Measurements from ENCODE around the gene ZNF385B.

The ZNF385B gene

DNA sequence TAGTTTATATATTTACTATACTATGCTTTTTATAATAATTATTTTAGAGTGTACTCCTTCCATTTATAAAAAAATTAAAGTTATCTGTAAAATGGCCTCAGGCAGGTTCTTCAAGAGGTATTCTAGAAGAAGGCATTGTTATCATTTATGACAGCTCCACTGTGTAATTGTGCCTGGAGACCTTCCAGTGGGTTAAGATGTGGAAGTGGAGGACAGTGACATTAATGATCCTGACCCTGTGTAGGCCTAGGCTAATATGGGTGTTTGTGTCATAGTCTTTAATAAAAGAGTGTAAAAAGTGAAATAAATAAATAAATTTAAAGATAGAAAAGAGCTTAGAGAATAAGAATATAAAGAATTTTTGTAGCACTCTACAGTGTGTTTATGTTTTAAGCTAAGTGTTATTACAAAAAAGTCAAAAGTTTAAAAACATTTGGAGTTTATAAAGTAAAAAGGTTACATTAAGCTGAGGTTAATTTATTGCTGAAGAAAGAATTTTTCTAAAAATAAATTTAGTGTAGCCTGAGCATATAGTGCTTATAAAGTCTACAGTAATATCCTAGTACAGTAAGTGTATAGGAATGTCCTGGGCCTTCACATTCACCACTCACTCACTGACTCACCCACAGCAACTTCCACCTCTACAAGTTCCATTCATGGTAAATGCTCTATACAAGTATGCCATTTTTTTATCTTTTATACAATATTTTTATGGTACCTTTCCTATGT, 406.8 kb downstream of the ZNF385B start:
- TF ChIP-seq TCF12 (IDR thresholded peaks at IDR 0.05; ENCODE audit: low read depth) (no peak), ZBTB7A (IDR thresholded peaks at IDR 0.05; ENCODE audit: low read depth) (no peak), TAF1 (IDR thresholded peaks at IDR 0.05; ENCODE audit: low read depth) (no peak), EP300 (IDR thresholded peaks at IDR 0.05; ENCODE audit: borderline replicate concordance) (no peak), YY1 (IDR thresholded peaks at IDR 0.05; ENCODE audit: low read depth) (no peak), FOXM1 (IDR thresholded peaks at IDR 0.05; ENCODE audit: borderline replicate concordance, low read depth) (no peak), NFIC (IDR thresholded peaks at IDR 0.05) (no peak), MAX (IDR thresholded peaks at IDR 0.05) (no peak), TEAD4 (IDR thresholded peaks at IDR 0.05) (no peak), CREB1 (IDR thresholded peaks at IDR 0.05; ENCODE audit: low read depth) (no peak), EGR1 (IDR thresholded peaks at IDR 0.05) (no peak), CEBPB (IDR thresholded peaks at IDR 0.05) (no peak), RAD21 (IDR thresholded peaks at IDR 0.05; ENCODE audit: low read depth) (no peak)
- TF ChIP-seq, protein P1, sequence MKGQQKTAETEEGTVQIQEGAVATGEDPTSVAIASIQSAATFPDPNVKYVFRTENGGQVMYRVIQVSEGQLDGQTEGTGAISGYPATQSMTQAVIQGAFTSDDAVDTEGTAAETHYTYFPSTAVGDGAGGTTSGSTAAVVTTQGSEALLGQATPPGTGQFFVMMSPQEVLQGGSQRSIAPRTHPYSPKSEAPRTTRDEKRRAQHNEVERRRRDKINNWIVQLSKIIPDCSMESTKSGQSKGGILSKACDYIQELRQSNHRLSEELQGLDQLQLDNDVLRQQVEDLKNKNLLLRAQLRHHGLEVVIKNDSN (IDR thresholded peaks at IDR 0.05), result no peak
- TF ChIP-seq, protein P2, sequence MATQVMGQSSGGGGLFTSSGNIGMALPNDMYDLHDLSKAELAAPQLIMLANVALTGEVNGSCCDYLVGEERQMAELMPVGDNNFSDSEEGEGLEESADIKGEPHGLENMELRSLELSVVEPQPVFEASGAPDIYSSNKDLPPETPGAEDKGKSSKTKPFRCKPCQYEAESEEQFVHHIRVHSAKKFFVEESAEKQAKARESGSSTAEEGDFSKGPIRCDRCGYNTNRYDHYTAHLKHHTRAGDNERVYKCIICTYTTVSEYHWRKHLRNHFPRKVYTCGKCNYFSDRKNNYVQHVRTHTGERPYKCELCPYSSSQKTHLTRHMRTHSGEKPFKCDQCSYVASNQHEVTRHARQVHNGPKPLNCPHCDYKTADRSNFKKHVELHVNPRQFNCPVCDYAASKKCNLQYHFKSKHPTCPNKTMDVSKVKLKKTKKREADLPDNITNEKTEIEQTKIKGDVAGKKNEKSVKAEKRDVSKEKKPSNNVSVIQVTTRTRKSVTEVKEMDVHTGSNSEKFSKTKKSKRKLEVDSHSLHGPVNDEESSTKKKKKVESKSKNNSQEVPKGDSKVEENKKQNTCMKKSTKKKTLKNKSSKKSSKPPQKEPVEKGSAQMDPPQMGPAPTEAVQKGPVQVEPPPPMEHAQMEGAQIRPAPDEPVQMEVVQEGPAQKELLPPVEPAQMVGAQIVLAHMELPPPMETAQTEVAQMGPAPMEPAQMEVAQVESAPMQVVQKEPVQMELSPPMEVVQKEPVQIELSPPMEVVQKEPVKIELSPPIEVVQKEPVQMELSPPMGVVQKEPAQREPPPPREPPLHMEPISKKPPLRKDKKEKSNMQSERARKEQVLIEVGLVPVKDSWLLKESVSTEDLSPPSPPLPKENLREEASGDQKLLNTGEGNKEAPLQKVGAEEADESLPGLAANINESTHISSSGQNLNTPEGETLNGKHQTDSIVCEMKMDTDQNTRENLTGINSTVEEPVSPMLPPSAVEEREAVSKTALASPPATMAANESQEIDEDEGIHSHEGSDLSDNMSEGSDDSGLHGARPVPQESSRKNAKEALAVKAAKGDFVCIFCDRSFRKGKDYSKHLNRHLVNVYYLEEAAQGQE (IDR thresholded peaks at IDR 0.05; ENCODE audit: low read depth), result no peak

DNA sequence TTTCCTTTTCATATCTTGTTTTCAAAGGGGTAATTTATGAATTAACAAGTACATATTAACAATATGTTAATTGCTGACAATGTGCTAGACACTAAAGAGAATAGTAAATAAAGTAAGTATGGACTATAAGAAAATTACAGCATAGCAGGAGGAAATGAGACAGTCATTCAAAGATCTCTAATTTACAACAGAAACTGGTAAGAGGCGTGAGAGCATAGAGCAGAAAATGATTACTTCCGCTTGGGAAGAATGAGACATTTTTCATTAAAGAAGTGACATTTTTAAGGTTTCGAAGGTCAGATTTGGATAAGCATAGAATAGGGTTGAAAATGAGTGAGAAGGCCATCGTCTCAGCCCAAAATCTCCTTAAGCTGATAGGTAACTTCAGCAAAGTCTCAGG, 412.4 kb downstream of the ZNF385B start:
- TF ChIP-seq TCF12 (IDR thresholded peaks at IDR 0.05; ENCODE audit: low read depth) (no peak), CEBPB (IDR thresholded peaks at IDR 0.05) (no peak), CREB1 (IDR thresholded peaks at IDR 0.05; ENCODE audit: low read depth) (no peak), MAX (IDR thresholded peaks at IDR 0.05) (no peak), EGR1 (IDR thresholded peaks at IDR 0.05) (no peak), EP300 (IDR thresholded peaks at IDR 0.05; ENCODE audit: borderline replicate concordance) (no peak), YY1 (IDR thresholded peaks at IDR 0.05; ENCODE audit: low read depth) (no peak)

- TF ChIP-seq TAF1 (IDR thresholded peaks at IDR 0.05; ENCODE audit: low read depth), result no peak
- TF ChIP-seq EP300 (IDR thresholded peaks at IDR 0.05; ENCODE audit: borderline replicate concordance), result no peak
- no peak for TF ChIP-seq ZBTB7A (IDR thresholded peaks at IDR 0.05; ENCODE audit: low read depth)
- no peak for TF ChIP-seq CEBPB (IDR thresholded peaks at IDR 0.05)
- TF ChIP-seq, protein P2 (IDR thresholded peaks at IDR 0.05; ENCODE audit: low read depth), result no peak
- no peak for TF ChIP-seq EGR1 (IDR thresholded peaks at IDR 0.05)
- TF ChIP-seq TEAD4 (IDR thresholded peaks at IDR 0.05), result no peak
- TF ChIP-seq RAD21 (IDR thresholded peaks at IDR 0.05; ENCODE audit: low read depth), result no peak
- no peak for TF ChIP-seq YY1 (IDR thresholded peaks at IDR 0.05; ENCODE audit: low read depth)
- TF ChIP-seq TCF12 (IDR thresholded peaks at IDR 0.05; ENCODE audit: low read depth), result no peak
- no peak for TF ChIP-seq CREB1 (IDR thresholded peaks at IDR 0.05; ENCODE audit: low read depth)
- no peak for TF ChIP-seq MAX (IDR thresholded peaks at IDR 0.05)
- TF ChIP-seq FOXM1 (IDR thresholded peaks at IDR 0.05; ENCODE audit: borderline replicate concordance, low read depth), result no peak
- no peak for TF ChIP-seq NFIC (IDR thresholded peaks at IDR 0.05)
- TF ChIP-seq, protein P1 (IDR thresholded peaks at IDR 0.05), result no peak
Observed at GRCh38 chr2:179447839-179448447, 413.5 kb downstream of the ZNF385B start.

- TF ChIP-seq EP300 (IDR thresholded peaks at IDR 0.05; ENCODE audit: borderline replicate concordance) (no peak), EGR1 (IDR thresholded peaks at IDR 0.05) (no peak), FOXM1 (IDR thresholded peaks at IDR 0.05; ENCODE audit: borderline replicate concordance, low read depth) (no peak), TEAD4 (IDR thresholded peaks at IDR 0.05) (no peak), ZBTB7A (IDR thresholded peaks at IDR 0.05; ENCODE audit: low read depth) (no peak), CREB1 (IDR thresholded peaks at IDR 0.05; ENCODE audit: low read depth) (no peak), MAX (IDR thresholded peaks at IDR 0.05) (no peak), NFIC (IDR thresholded peaks at IDR 0.05) (no peak), YY1 (IDR thresholded peaks at IDR 0.05; ENCODE audit: low read depth) (no peak), CEBPB (IDR thresholded peaks at IDR 0.05) (no peak)
- TF ChIP-seq, protein P2 (IDR thresholded peaks at IDR 0.05; ENCODE audit: low read depth), result no peak
- TF ChIP-seq, protein P1 (IDR thresholded peaks at IDR 0.05), result no peak
Observed at GRCh38 chr2:179447421-179447820, 414.0 kb downstream of the ZNF385B start.

Data from Ishikawa (cell line).